Astrocyte of the spinal cord (primary cell): ENCODE measurements around the gene POC1A.

Experiments used
- DNase-seq: peaks from one replicate; pipeline ENCODE4 v3.0.0; 2011; ENCODE audit warnings: low read depth, low spot score
- H3K4me3 ChIP-seq: 2 replicates; pipeline ENCODE4 v1.5.1; 2011; ENCODE audit warnings: low read depth, mild to moderate bottlenecking, low read length, moderate library complexity
- in situ Hi-C: cut with HindIII; loops from 2 replicates; pipeline ENCODE4 v1.10.0; 2017; ENCODE audit warnings: low sequenced_read_pairs
- TF ChIP-seq, protein P1 (sequence below): IDR thresholded peaks from 2 replicates; pipeline ENCODE4 v1.5.1; 2012; ENCODE audit warnings: low read depth, mild to moderate bottlenecking, low read length, inconsistent platforms

POC1A gene

GRCh38 chr3:52146811-52147210, 7.4 kb downstream of the POC1A start:
- TF ChIP-seq, protein P1, sequence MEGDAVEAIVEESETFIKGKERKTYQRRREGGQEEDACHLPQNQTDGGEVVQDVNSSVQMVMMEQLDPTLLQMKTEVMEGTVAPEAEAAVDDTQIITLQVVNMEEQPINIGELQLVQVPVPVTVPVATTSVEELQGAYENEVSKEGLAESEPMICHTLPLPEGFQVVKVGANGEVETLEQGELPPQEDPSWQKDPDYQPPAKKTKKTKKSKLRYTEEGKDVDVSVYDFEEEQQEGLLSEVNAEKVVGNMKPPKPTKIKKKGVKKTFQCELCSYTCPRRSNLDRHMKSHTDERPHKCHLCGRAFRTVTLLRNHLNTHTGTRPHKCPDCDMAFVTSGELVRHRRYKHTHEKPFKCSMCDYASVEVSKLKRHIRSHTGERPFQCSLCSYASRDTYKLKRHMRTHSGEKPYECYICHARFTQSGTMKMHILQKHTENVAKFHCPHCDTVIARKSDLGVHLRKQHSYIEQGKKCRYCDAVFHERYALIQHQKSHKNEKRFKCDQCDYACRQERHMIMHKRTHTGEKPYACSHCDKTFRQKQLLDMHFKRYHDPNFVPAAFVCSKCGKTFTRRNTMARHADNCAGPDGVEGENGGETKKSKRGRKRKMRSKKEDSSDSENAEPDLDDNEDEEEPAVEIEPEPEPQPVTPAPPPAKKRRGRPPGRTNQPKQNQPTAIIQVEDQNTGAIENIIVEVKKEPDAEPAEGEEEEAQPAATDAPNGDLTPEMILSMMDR, result no peak
- in situ Hi-C loops, result no loop called here
- H3K4me3 ChIP-seq, result no peak overlapping the region
- no peak for DNase-seq

GRCh38 chr3:52146189-52146588, 8.0 kb downstream of the POC1A start:
- no peak for DNase-seq
- TF ChIP-seq, protein P1, result no peak
- in situ Hi-C loops, result no loop called here
- no peak overlapping the region for H3K4me3 ChIP-seq

GRCh38 chr3:52145736-52146110, 8.5 kb downstream of the POC1A start:
- DNase-seq, result no peak
- in situ Hi-C loops, result no loop called here
- H3K4me3 ChIP-seq, result no peak overlapping the region
- TF ChIP-seq, protein P1, result no peak

DNA sequence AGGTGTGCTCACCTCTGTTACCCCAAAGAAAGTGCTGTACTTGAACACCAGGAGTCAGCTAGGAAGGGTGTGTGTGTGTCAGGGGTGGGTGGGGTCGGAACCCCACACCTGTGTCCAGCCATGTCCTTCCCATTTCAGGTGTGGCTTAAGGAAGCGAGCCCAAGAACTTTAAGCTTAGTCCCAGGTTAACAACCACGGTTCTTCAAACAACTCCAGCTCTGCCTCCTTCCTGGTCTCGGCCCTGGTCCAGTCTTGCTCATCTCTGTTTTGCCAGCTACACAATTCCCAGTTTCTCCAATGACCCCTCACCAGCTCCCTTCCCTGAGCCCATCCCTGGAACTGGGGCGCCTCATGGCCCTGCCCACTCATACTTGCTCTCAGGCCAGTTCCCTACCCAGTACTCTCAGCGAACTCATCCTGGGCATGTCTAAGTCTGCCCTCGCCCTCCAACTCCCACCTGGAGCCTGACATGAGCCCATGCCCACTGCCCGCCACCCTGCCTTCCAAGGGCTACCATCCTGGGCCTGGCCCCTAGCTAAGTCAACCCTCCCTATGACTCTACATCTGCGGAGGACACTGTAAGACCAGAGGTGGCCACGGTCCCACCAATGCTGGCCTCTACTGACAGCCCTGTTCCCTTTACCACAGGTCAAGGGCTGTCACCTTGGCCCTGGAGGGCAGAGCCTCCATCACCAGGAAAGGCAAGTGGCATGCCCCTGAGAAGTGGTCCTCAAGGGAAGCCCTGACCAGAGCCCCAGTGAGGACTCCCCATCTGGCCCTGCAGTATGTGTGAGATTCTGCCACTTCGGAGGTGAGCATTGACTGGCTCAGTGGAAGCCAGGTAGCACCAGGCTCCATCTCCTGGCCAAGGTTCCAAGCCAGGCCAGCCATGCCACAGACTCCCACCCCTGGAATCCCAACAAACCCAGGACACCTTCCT, 9.2 kb downstream of the POC1A start:
- no peak for DNase-seq
- TF ChIP-seq, protein P1, result no peak
- no peak overlapping the region for H3K4me3 ChIP-seq
- in situ Hi-C loops, result no loop called here

DNA sequence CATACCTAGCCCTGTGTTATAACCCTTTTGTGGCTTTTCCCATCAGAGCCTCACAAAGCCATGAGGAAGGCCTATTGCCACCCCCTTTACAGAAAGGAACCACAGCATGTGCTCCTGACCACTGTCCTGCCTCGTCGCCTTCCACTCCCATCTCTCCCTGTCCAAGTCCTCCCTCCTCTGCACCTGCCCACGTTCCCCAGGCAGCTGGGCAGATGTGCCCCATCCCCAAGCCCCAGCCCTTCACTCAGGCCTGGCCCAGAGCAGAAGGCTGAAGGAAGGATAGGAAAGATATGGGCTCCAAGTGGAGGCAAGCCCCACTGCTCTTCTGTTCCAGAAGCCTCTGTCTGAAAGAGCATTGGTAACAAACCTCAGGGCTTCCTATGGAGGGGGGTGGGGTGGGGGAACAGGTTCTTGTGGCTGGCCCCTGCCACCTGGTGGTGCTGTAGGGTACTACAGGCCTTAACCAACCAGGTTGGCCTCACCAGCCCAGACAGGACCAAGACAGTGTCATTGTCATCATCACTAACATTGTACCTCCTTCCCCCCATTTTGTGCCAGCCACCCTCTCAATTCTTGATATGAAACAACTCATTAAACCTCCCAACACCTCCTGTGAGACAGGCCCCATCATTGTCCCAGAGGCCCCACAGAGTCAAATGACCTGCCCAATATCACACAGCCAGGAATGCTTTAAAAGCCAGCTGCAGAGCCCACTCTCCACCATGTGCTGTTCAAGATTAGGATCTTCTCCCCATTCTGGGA, 10.0 kb downstream of the POC1A start:
- peak; percentile 84 for DNase-seq
- no peak overlapping the region for H3K4me3 ChIP-seq
- TF ChIP-seq, protein P1, result peak; percentile 95
- in situ Hi-C loops, result no loop called here

GRCh38 chr3:52143616-52144015, 10.6 kb downstream of the POC1A start:
- DNase-seq, result no peak
- no peak overlapping the region for H3K4me3 ChIP-seq
- in situ Hi-C loops, result no loop called here
- TF ChIP-seq, protein P1, result no peak
